ENCODE data around the gene CRTAC1.

DNA sequence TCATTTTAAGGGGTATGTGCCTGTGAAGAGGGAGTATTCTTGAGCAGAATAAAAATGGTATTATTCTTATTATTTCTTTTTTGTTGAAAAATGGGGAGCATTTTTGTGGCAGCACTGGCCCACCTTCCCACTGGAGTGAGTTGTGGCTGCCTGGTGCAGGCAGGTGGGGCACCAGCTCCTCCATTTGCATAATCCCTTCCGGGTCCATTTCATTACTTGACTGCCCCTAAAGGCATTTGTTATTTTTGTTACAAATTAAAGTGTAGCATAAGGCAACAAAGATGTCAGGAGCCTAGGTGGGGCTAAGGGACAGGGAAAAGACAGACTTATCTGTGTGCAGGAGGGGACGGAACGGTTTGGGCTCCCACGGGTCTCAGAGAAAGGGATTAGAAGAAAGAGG is 154.0 kb downstream of the CRTAC1 start:
- TF ChIP-seq, protein P1, sequence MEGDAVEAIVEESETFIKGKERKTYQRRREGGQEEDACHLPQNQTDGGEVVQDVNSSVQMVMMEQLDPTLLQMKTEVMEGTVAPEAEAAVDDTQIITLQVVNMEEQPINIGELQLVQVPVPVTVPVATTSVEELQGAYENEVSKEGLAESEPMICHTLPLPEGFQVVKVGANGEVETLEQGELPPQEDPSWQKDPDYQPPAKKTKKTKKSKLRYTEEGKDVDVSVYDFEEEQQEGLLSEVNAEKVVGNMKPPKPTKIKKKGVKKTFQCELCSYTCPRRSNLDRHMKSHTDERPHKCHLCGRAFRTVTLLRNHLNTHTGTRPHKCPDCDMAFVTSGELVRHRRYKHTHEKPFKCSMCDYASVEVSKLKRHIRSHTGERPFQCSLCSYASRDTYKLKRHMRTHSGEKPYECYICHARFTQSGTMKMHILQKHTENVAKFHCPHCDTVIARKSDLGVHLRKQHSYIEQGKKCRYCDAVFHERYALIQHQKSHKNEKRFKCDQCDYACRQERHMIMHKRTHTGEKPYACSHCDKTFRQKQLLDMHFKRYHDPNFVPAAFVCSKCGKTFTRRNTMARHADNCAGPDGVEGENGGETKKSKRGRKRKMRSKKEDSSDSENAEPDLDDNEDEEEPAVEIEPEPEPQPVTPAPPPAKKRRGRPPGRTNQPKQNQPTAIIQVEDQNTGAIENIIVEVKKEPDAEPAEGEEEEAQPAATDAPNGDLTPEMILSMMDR (conservative IDR thresholded peaks at IDR 0.05) = no peak
- no peak for TF ChIP-seq ZFX (IDR thresholded peaks at IDR 0.05)
